ENCODE results near the gene ASCL2. TPM values are rescaled to one million over a fixed set of nuclear protein-coding genes. Genes with fewer than 3 reads are reported as not detected.

ASCL2 gene
- total RNA-seq, 4 donors from 2014 or later, result 2.3 to 14.7 (median 3.0) TPM; not detected in 1

DNA sequence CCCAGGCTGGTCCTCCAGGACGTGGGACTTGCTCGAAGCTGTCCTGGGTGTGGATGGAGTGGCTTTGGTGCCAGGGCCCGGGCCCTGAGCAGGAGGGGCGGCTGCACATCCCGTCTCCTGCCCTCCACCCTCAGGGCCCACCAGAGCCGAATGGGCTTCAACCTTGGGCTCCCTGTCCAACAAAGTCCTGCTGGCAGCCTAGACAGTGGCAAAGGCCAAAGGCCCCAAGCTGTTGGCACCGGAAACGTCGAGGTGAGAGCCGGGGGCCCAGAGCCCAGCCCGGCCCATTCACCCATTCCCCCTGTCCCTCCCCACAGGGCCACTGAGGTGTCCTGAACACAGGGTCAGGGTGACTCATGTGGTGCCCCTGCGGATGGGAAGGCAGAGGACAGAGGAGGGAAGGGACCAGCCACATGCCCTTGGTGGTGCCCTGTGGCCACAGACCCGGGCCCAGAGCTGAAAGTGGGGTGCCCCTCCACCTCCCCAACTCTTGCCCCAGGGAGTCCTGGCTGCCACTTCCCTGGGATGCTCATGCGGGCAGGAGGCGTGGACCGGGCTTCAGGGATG lies 40.5 kb upstream of the ASCL2 start:
- DNase-seq, result no peak
- Histone ChIP-seq H3K9me3 (no peaks in the 10 kb centered on the region), H3K4me1 (peaks cover 20 to 41% (median 25%) of the 10 kb centered on the region in 4 donors), H3K4me3 (no peak overlapping the region), H3K27ac (no peak overlapping the region), H3K36me3 (no peaks in the 10 kb centered on the region), H3K27me3 (no peaks in the 10 kb centered on the region)
- no peak for TF ChIP-seq POLR2A (IDR thresholded peaks at IDR 0.05)
- TF ChIP-seq, protein P1, sequence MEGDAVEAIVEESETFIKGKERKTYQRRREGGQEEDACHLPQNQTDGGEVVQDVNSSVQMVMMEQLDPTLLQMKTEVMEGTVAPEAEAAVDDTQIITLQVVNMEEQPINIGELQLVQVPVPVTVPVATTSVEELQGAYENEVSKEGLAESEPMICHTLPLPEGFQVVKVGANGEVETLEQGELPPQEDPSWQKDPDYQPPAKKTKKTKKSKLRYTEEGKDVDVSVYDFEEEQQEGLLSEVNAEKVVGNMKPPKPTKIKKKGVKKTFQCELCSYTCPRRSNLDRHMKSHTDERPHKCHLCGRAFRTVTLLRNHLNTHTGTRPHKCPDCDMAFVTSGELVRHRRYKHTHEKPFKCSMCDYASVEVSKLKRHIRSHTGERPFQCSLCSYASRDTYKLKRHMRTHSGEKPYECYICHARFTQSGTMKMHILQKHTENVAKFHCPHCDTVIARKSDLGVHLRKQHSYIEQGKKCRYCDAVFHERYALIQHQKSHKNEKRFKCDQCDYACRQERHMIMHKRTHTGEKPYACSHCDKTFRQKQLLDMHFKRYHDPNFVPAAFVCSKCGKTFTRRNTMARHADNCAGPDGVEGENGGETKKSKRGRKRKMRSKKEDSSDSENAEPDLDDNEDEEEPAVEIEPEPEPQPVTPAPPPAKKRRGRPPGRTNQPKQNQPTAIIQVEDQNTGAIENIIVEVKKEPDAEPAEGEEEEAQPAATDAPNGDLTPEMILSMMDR (IDR thresholded peaks at IDR 0.05), result no peak
- TF ChIP-seq POLR2AphosphoS5 (IDR thresholded peaks at IDR 0.05), result no peak
- no peak for TF ChIP-seq EP300 (IDR thresholded peaks at IDR 0.05; ENCODE audit: low read depth)
- in situ Hi-C loops (cut with MboI; ENCODE audit: low pct_ligation_motif_present in 1 of 4, low pct_unique_long_range_greater_than_20kb in 1 of 4, low sequenced_read_pairs in 3 of 4), result loop anchor here in 3 of 4 donors (10.0 to 25.0 kb wide), 3 partner anchors 104 to 576 kb away; partner anchors contain the start of gene CDKN1C (in 1 of the 3)
- 72% methylated on average over 10 of the region's 16 CpGs; no CpG with 5 or more reads in 1 of the 2 donors for WGBS, 2 donors (ENCODE audit: low coverage in 1 of 2)
- intact Hi-C loops (cut with DNase I; ENCODE audit: low total_unique reads), result no loop called here

DNA sequence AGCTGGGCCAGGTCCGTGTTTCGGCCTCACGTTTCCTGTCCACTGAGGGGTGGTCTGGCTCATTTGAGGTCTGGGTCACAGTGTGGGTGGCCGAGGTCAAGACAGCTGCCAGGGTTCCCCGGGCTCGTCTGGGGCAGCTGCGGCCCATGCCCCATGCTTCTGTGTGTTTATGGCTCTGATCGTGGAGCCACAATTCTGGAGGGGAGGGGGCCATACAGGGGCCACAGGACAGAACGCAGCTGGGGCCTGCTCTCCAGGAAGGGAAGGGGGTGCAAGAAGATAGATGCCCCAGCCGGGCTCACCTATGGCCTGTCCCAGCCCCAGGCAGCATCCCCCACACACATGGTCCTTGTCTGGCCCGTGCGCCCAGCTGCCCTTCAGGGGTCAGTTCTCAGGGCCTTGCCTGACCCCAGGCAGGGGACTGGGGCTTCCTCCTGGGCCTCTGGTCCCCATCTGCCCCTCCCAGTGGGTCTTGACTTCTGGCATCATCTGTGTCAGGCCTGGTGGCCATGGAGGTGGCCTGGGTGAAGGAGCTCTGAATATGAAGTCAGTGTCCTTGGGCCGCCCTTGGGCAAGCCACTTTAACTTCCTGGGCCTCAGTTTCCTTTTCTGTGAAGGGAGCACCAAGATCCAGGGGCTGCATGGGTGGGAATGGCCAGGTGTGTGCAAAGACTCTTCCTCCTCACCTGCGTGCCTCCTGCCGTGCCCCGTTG lies 39.8 kb upstream of the ASCL2 start:
- peaks cover 25 to 42% (median 29%) of the 10 kb centered on the region in 4 donors for H3K4me1 ChIP-seq
- H3K27ac ChIP-seq, result no peak overlapping the region
- intact Hi-C loops (cut with DNase I; ENCODE audit: low total_unique reads) (no loop called here), in situ Hi-C loops (cut with MboI; ENCODE audit: low pct_ligation_motif_present in 1 of 4, low pct_unique_long_range_greater_than_20kb in 1 of 4, low sequenced_read_pairs in 3 of 4) (loop anchor here in 3 of 4 donors (10.0 to 25.0 kb wide), 3 partner anchors 105 to 577 kb away; partner anchors contain the start of gene CDKN1C (in 1 of the 3))
- TF ChIP-seq POLR2AphosphoS5 (IDR thresholded peaks at IDR 0.05) (no peak), POLR2A (IDR thresholded peaks at IDR 0.05) (no peak), EP300 (IDR thresholded peaks at IDR 0.05; ENCODE audit: low read depth) (no peak)
- TF ChIP-seq, protein P1 (IDR thresholded peaks at IDR 0.05), result no peak
- H3K36me3 ChIP-seq, result no peaks in the 10 kb centered on the region
- no peaks in the 10 kb centered on the region for H3K9me3 ChIP-seq
- H3K27me3 ChIP-seq, result no peaks in the 10 kb centered on the region
- no peak for DNase-seq
- H3K4me3 ChIP-seq, result no peak overlapping the region
- WGBS, 2 donors (ENCODE audit: low coverage in 1 of 2), result 87 to 100% methylated on average over 1 to 7 of the region's 16 CpGs

DNA sequence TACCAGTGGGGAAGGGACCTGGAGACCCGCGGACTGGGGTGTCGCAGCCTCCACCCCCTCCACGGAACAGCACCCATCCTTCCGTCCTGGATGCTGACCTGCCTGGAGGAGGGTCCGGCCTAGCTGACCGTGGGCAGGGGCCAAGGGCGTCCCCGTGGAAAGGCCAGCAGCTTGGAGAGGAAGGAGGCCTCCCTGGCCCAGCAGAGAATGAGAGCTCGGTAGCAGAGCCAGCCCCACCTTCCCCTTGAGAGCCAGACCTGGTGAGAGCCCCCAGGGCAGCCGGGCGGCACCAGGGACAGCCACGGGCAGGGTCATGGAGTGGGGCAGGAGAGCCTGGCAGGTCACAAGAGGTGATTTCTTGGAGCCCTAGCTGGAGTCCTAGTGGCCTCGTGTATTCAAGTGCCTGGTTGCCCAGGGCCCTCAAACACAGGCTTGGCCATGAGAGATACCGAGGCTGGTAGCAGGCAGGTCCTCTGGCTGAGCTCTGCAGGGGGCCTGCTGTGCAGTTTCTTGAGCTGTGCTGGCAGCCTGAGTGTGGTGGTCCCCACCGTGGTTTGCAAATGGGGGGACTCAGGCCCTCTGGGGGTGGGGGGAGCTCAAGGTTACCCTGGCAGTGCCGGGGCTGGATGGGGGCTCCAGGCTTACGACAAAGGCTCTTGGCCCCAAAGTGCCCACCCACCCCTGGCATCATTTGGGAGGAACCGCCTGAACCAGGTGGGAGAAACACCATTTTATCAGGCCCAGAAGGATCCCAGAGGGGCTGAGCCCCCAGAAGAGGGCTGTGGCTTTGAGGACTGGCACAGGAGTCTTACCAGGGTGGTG lies 39.1 kb upstream of the ASCL2 start:
- Histone ChIP-seq H3K27me3 (no peaks in the 10 kb centered on the region), H3K9me3 (no peaks in the 10 kb centered on the region), H3K4me1 (peaks cover 21 to 42% (median 32%) of the 10 kb centered on the region in 4 donors), H3K36me3 (no peaks in the 10 kb centered on the region), H3K4me3 (no peak overlapping the region), H3K27ac (no peak overlapping the region)
- in situ Hi-C loops (cut with MboI; ENCODE audit: low pct_ligation_motif_present in 1 of 4, low pct_unique_long_range_greater_than_20kb in 1 of 4, low sequenced_read_pairs in 3 of 4), result loop anchor here in 3 of 4 donors (10.0 to 25.0 kb wide), 3 partner anchors 105 to 578 kb away; partner anchors contain the start of gene CDKN1C (in 1 of the 3)
- no peak for DNase-seq
- intact Hi-C loops (cut with DNase I; ENCODE audit: low total_unique reads), result no loop called here
- 78% methylated on average over 12 of the region's 19 CpGs; no CpG with 5 or more reads in 1 of the 2 donors for WGBS, 2 donors (ENCODE audit: low coverage in 1 of 2)
- TF ChIP-seq EP300 (IDR thresholded peaks at IDR 0.05; ENCODE audit: low read depth) (no peak), POLR2A (IDR thresholded peaks at IDR 0.05) (no peak), POLR2AphosphoS5 (IDR thresholded peaks at IDR 0.05) (no peak)
- TF ChIP-seq, protein P1 (IDR thresholded peaks at IDR 0.05), result no peak
